Measurements from ENCODE around the gene PSRC1.
A peak's percentile ranks its signal among the peaks of the same experiment; 100 is the strongest.

Gene PSRC1

GRCh38 chr1:109241344-109241743, 41.6 kb downstream of the PSRC1 start:
- Mint-ChIP-seq H3K27me3 (peaks cover 11% of the 10 kb centered on the region), H3K27ac (no peak overlapping the region), H3K36me3 (ENCODE audit: low read depth) (peaks cover 10% of the 10 kb centered on the region), H3K4me3 (no peak overlapping the region), H3K4me1 (peaks cover 7% of the 10 kb centered on the region), H3K9me3 (no peaks in the 10 kb centered on the region)
- no peak for ATAC-seq
- no peak for DNase-seq

GRCh38 chr1:109240158-109241152, 42.5 kb downstream of the PSRC1 start:
- peaks cover 7% of the 10 kb centered on the region for H3K4me1 Mint-ChIP-seq
- H3K4me3 Mint-ChIP-seq, result no peak overlapping the region
- H3K9me3 Mint-ChIP-seq, result no peaks in the 10 kb centered on the region
- ATAC-seq, result peak; percentile 15
- no peak for DNase-seq
- peaks cover 10% of the 10 kb centered on the region for H3K27me3 Mint-ChIP-seq
- H3K27ac Mint-ChIP-seq, result no peak overlapping the region
- H3K36me3 Mint-ChIP-seq (ENCODE audit: low read depth), result peaks cover 17% of the 10 kb centered on the region

GRCh38 chr1:109239409-109240068, 43.4 kb downstream of the PSRC1 start:
- peak; percentile 57 for ATAC-seq
- DNase-seq, result no peak
- no peak overlapping the region for H3K27ac Mint-ChIP-seq
- H3K27me3 Mint-ChIP-seq, result peaks cover 10% of the 10 kb centered on the region
- H3K9me3 Mint-ChIP-seq, result no peaks in the 10 kb centered on the region
- H3K36me3 Mint-ChIP-seq (ENCODE audit: low read depth), result peaks cover 24% of the 10 kb centered on the region
- no peak overlapping the region for H3K4me3 Mint-ChIP-seq
- peaks cover 7% of the 10 kb centered on the region for H3K4me1 Mint-ChIP-seq

- DNase-seq, result no peak
- no peaks in the 10 kb centered on the region for H3K9me3 Mint-ChIP-seq
- ATAC-seq, result no peak
- peaks cover 7% of the 10 kb centered on the region for H3K4me1 Mint-ChIP-seq
- no peak overlapping the region for H3K4me3 Mint-ChIP-seq
- H3K36me3 Mint-ChIP-seq (ENCODE audit: low read depth), result peaks cover 28% of the 10 kb centered on the region
- H3K27me3 Mint-ChIP-seq, result peaks cover 10% of the 10 kb centered on the region
- H3K27ac Mint-ChIP-seq, result no peak overlapping the region
Measured at GRCh38 chr1:109239047-109239408, 43.9 kb downstream of the PSRC1 start.

GRCh38 chr1:109238382-109238781, 44.6 kb downstream of the PSRC1 start:
- no peak overlapping the region for H3K4me3 Mint-ChIP-seq
- DNase-seq (no peak), ATAC-seq (no peak)
- peaks cover 7% of the 10 kb centered on the region for H3K4me1 Mint-ChIP-seq
- H3K36me3 Mint-ChIP-seq (ENCODE audit: low read depth), result peaks cover 28% of the 10 kb centered on the region
- H3K9me3 Mint-ChIP-seq, result no peaks in the 10 kb centered on the region
- peaks cover 10% of the 10 kb centered on the region for H3K27me3 Mint-ChIP-seq
- no peak overlapping the region for H3K27ac Mint-ChIP-seq

GRCh38 chr1:109237512-109237911, 45.4 kb downstream of the PSRC1 start:
- H3K36me3 Mint-ChIP-seq (ENCODE audit: low read depth), result peaks cover 33% of the 10 kb centered on the region
- H3K9me3 Mint-ChIP-seq, result no peaks in the 10 kb centered on the region
- no peak for ATAC-seq
- H3K27ac Mint-ChIP-seq, result no peak overlapping the region
- peaks cover 4% of the 10 kb centered on the region for H3K27me3 Mint-ChIP-seq
- H3K4me1 Mint-ChIP-seq, result peaks cover 7% of the 10 kb centered on the region
- no peak overlapping the region for H3K4me3 Mint-ChIP-seq
- no peak for DNase-seq

GRCh38 chr1:109235137-109235536, 47.8 kb downstream of the PSRC1 start:
- no peak for DNase-seq
- no peaks in the 10 kb centered on the region for H3K27me3 Mint-ChIP-seq
- peaks cover 52% of the 10 kb centered on the region for H3K36me3 Mint-ChIP-seq (ENCODE audit: low read depth)
- no peaks in the 10 kb centered on the region for H3K4me1 Mint-ChIP-seq
- no peak overlapping the region for H3K4me3 Mint-ChIP-seq
- H3K27ac Mint-ChIP-seq, result no peak overlapping the region
- H3K9me3 Mint-ChIP-seq, result no peaks in the 10 kb centered on the region
- no peak for ATAC-seq

- H3K4me3 Mint-ChIP-seq, result no peak overlapping the region
- H3K27me3 Mint-ChIP-seq, result no peaks in the 10 kb centered on the region
- peaks cover 64% of the 10 kb centered on the region for H3K36me3 Mint-ChIP-seq (ENCODE audit: low read depth)
- ATAC-seq (no peak), DNase-seq (no peak)
- no peaks in the 10 kb centered on the region for H3K9me3 Mint-ChIP-seq
- H3K4me1 Mint-ChIP-seq, result no peaks in the 10 kb centered on the region
- H3K27ac Mint-ChIP-seq, result no peak overlapping the region
Measured at GRCh38 chr1:109231066-109231465, 51.9 kb downstream of the PSRC1 start.
